Activated CD4-positive, CD25-positive, alpha-beta regulatory T cell treated with anti-CD3 and anti-CD28 coated beads, Interleukin-2, amount 50 U/mL, for 16 hours (primary cell): Measurements from ENCODE around the gene SLC38A3.

Experiments used
- DNase-seq: peaks from one replicate; pipeline ENCODE4 v3.0.0-alpha.2; 2020; ENCODE audit warnings: low read depth, low spot score

The SLC38A3 gene

GRCh38 chr3:50169232-50169832 lies 35.7 kb upstream of the SLC38A3 start:
- no peak for DNase-seq

GRCh38 chr3:50169858-50170257 lies 35.2 kb upstream of the SLC38A3 start:
- DNase-seq = no peak

DNA sequence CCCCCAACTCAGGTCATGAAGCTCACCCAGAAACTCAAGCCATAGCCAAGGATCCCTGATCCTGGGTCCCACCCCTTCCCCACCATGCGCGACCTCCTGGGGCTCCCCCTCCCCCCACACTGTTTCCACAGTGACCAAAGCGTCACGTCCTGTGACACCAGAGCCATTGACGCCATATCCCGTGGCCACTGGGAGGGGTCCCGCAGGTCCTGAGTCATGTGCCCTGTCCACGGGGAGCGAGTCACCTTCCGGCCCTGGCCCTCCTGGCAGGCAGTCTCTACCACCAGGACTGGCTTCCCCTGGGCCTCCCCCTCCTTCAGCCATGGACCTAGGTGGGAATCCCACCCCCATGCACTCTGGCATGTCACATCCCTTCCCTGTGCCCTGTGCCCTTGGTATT lies 34.4 kb upstream of the SLC38A3 start:
- DNase-seq = no peak

DNA sequence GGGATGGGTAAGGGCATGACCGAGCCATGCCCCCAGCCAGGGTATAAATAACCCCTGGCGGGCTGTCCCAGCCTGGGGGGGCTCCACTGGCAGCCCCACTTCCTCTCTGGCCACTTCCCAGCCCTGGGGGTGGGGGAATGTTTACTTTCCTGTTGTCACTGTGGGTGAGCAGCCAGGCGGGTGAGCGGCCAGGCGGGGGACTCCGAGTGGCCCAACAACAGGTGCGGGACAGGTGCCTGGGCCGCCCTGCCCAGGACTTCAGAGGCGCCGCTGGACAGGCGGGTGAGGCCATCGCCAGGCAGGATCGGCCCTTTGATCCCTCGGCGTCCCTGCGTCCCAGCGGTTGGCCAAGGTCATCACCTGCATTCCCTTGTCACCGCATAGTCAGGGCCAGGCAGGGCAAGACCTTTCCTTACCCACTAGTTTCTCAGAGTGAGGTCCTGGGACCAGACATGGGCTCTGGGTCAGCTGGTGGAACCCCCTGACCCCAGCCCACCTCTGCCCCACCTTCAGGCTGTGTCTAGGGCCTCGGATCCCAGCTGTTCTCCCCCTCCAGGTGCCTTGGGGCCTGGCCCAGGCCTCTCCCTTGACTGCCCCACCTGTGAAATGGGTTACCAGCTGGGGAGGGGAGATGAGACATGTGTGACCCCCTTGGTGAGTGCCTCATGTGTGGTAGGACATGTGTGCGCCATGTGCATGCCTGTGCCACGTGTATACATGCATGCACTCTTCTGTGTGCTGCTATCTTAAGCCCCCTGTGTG lies 33.4 kb upstream of the SLC38A3 start:
- DNase-seq = no peak

DNA sequence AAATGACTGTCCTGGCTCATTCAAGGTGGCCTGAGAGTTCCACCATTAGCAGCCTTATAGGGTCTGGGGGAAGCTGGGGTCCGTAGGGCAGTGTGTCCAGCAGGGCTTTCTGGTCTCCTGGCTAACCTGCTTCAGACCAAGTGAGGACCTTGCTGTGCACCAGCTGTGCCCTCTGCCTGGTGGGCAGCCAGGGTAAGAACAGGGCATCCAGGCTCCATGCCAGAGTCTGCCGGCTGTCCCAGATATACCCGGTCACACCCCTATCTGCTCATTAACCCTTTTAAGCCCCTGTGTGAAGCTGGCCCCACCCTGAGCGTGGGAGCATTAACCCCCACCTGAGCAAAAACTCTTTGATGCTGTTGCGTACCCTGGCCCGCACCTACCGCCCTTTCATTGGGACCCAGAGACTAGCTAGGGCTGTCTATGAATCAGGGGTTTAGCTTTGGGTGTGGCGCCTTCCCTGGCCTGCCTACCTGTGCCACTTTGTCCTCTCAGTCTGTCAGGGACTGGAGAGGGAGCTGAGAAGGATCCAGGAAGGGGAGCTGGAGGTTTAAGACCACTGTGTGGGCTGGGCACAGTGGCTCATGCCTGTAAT lies 32.3 kb upstream of the SLC38A3 start:
- no peak for DNase-seq

- DNase-seq = no peak
Measured at GRCh38 chr3:50173685-50174516, 31.2 kb upstream of the SLC38A3 start.

- no peak for DNase-seq
Measured at GRCh38 chr3:50174517-50174895, 30.6 kb upstream of the SLC38A3 start.

GRCh38 chr3:50174947-50175524 lies 30.0 kb upstream of the SLC38A3 start:
- DNase-seq = no peak

DNA sequence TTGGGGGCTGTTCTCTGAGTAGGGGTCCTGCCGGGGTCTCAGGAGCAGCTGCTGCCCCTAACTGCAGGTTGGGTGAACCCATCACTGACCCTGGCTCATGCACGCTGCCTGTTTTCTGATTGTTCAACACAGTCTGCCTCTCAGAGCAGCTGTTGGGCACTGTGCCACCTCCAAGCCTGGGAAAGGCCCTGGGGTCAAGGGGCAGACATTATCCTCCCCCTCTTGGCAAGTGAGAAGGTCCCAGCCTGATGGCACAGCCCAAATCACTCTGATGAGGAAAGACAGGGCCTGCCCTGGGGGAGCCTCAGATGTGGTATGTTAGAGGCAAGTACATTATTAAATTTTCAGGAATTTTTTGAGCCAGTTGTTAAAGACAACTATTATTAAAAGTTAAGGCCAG lies 27.7 kb upstream of the SLC38A3 start:
- no peak for DNase-seq

GRCh38 chr3:50179710-50180109 lies 25.4 kb upstream of the SLC38A3 start:
- no peak for DNase-seq

- no peak for DNase-seq
Measured at GRCh38 chr3:50181985-50182384, 23.1 kb upstream of the SLC38A3 start.

GRCh38 chr3:50182533-50183099 lies 22.5 kb upstream of the SLC38A3 start:
- no peak for DNase-seq

- no peak for DNase-seq
Measured at GRCh38 chr3:50183755-50184154, 21.3 kb upstream of the SLC38A3 start.

DNA sequence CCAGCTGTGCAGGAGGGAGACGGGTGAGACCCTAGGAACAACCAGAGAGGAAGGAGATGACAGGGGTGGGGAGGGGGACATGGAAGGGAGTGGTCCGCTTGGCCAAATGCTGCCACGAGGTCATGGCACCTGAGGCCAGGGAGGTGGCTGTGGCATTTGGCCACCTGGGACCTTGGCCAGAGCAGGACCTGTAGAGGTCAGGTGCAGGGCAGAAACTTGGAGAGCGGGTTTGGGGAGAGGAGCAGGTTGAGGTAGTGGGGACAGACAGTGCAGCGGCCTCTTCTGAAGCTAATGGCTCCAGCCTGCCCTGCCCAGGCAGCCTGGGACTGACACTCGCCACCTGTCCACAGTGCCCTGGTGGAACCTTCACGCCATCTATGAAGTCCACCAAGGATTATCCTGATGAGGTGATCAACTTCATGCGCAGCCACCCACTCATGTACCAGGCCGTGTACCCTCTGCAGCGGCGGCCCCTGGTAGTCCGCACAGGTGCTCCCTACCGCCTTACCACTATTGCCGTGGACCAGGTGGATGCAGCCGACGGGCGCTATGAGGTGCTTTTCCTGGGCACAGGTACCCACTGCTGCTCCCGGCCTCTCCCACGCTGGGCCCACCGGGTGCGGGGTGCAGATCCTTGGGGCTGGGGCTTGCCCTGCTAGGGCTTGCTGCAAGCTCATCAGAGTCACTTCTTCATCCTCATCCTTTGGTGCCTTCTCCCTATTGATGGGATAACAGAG lies 20.7 kb upstream of the SLC38A3 start:
- no peak for DNase-seq

GRCh38 chr3:50185230-50185629 lies 19.8 kb upstream of the SLC38A3 start:
- DNase-seq = no peak

DNA sequence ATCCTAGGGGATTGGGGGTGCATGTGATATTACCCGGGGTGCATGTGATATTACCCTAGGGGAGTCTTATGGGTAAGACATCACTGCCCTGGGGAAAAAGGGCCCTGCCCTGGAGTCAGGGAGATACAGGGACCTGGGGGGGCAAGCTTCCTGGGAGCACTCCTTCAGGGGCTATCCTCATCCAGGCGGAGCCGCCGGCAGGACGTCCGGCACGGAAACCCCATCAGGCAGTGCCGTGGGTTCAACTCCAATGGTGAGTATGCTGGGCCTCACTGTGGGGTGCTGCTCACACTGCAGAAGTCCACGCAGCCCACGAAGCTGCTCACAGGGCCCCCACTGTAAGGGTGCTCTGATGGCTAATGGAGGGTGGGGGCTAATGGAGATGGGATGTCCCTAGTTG lies 19.0 kb upstream of the SLC38A3 start:
- DNase-seq = no peak

- DNase-seq = no peak
Measured at GRCh38 chr3:50187750-50188149, 17.3 kb upstream of the SLC38A3 start.

- DNase-seq = no peak
Measured at GRCh38 chr3:50189274-50189673, 15.8 kb upstream of the SLC38A3 start.

DNA sequence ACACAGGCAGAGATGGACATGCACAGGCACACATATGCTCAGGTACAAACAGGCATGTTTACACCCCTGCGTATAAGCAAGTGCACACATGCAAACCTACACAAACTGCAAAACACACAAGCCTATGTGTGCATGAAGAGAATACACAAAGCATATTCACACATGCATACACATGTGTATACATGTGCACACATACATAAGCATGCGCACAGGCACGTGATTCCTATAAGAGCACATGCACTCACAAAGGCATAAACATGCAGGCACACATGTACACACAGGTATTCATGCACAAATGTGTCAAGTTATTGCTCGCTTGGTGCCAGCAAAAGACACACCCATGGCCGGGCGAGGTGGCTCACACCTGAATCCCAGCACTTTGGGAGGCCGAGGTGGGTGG lies 15.1 kb upstream of the SLC38A3 start:
- no peak for DNase-seq

DNA sequence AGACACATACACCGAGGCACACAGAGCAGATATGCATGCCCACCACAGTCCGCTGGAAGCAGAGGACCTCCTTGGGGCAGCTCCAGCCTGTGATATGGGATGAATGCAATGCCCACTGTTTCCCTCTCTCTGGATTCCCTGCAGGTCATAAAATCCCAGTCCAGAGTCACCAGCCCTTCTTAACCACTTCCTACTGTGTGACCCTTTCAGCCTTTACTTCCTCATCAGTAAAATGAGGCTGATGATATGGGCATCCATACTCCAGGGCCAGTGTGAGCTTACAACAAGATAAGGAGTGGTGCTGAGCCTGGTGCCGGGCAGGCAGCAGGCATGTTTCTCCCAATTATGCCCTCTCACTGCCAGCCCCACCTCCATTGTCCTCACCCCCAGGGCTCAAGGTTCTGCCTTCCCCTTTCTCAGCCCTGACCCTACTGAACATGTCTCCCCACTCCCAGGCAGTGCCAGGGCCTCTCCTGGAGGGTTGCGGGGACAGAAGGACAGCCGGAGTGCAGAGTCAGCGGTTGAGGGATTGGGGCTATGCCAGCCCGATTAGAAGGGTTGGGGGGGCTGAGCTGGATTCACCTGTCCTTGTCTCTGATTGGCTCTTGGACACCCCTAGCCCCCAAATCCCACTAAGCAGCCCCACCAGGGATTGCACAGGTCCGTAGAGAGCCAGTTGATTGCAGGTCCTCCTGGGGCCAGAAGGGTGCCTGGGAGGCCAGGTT lies 14.0 kb upstream of the SLC38A3 start, which contains the start of gene GNAT1:
GNAT1 (plus strand) TSS at position 675 of the 725 bp plus-strand sequence. CDS start 116 bp downstream, outside the sequence.
- DNase-seq = no peak
